GM19438 (cell line): ENCODE measurements around the gene MAPK6.
"Not testable (repeated sequence)": the region's sequence is repeated elsewhere in the genome, so short reads cannot be mapped to it uniquely, and the experiment has no call there.

Experiments
- ATAC-seq: cut with Tn5 transposase; IDR thresholded peaks from one replicate; pipeline ENCODE4 v1.9.1; 2021; ENCODE audit warnings: low read depth; ENCODE audit not compliant: unreplicated experiment

Gene MAPK6

DNA sequence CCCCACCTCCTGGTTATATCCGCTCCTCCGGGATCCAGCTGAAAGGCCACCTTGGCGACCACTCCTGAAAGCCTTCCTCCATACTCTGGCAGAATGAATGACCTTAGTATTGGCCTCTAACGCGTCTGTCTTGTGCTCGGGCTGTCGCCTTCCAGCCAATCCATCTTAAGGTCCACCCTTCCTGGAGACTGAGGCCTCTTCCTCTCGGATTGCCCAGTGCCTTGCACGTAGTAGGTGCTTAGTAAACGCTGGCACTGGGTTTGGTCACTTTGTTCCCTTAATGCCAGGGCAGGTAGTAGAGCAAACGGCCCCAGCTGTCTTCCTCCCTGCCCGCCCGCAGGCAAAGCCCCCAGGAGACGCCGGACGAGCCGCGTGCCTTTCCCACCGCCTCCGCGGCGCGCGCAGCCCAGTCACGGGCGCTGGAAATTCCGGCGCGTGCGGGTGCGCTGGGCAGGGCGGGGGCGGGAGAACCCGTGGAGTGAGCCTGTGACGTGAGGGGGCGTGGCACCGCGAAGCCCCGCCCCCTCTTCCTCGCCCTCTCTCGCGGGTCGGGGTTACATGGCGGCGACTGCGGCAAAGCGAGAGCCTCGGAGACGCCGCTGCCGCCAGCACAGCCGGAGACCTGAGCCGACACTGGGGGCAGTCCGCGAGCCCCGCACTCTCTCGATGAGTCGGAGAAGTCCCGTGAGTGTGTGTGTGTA, at the start of gene MAPK6:
Gene MAPK6 (plus strand): TSS at position 527 of the 701 bp plus-strand sequence. CDS start 27,242 bp downstream, outside the sequence.
- peak; percentile 74 for ATAC-seq

DNA sequence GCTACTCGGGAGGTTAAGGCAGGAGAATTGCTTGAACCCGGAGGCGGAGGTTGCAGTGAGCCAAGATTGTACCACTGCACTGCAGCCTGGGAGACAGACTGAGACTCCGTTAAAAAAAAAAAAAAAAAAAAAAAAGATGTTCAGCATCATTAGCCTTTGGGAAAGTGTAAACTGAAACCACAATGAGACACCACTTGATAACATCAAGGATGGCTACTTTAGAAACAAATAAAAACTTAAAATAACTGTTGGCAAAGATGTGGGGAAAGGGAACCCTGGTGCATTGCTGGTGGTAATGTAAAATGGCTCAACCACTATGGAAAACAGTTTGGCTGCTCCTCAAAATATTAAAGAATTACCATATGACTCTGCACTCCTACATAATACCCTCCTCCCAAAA, 49.3 kb upstream of the MAPK6 start:
- no peak for ATAC-seq

DNA sequence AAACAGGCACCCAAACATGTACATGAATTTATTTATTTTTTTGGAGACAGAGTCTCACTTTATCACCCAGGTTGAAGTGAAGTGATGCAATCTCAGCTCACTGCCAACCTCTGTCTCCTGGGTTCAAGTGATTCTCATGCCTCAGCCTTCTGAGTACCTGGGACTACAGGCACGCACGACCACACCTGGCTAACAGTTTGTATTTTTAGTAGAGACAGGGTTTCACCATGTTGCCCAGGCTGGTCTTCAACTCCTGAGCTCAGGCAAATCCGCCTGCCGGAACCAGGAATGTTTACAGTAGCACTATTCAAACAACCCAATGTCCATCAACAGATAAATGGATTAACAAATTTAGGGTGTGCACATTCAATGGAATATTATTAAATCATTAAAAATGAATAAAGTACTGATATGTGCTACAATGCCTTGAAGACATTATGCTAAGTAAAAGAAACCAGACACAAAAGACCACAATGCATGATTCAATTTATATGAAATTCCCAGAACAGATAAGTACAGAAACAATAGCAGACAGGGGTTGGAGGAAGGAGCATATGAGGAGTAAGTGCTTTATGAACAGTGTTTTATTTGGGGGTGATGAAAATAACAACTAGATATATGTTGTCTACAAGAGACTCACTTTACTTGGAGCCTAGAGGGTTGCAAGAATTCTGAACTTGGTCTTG, 48.7 kb upstream of the MAPK6 start:
- ATAC-seq = no peak

DNA sequence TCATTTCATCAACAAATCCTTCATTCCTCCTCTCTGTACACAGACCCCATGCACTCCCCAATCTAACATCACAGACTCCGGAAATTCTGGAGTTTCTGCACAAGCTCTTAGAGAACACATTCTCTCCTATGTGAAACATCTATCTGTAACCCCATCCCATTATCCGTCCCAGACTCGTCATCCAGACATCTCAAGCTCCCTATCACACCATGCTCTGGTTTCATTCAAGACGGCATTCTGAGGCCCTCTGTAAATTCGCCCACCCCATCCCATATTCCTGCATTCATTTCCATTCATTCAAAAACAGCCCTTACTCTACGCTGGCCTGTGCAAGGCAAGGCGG, 48.0 kb upstream of the MAPK6 start:
- peak; percentile 10 for ATAC-seq

DNA sequence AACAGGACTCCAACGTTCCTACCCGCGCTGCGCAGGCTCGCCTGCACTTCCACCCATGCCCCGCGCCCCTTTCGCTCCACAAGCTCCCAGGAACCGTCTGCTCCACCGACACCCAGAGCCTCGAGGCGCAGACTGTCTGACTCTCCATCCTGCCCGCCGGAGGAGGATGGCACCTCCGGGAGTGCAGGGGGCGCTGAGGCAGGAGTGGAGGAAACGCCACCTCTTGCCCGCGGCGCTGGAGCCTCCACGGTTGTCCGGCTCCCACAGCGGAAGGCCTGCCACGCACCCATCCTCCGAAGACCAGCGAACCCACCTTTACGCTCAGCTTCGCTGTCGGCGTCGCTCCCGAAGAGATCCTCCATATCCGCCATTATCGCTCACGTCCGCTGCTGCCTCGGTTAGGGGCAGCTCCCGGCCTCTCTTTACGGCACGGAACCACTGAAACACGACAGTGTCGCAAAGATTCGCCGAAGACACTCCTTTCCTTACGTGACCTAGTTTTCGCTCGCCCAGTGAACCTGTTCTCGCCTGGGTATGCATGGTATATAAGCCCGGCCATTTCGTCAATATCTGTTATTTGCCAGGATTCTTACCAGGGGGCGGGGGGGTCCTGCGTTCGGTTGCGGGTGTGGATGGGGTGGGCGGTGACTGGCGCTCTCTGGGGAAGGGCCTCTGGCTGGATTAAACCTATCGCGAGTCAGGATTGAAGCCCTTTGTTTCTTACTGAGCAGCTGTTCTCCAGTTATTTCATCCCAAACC, 47.5 kb upstream of the MAPK6 start, which contains the start of gene LEO1:
Gene LEO1 (minus strand): TSS at position 404 of the 759 bp plus-strand sequence. CDS start 33 bp downstream, at position 371.
- peak; percentile 87 for ATAC-seq

DNA sequence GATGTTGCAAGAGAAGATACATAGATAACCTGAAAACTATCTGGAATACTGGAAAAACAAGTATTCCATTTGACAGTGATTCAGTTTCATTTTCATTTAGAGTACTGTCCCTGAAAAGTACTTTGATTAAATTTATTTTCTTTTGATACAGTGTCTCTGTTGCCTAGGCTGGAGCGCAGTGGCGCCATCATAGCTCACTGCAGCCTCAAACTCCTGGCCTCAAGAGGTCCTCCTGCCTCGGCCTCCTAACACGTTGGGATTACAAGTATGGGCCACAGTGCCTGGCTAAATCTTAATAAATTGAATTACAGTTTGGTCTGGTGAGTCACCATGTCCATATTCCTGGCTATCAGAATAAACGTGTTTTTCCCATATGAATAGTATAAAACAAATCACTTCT, 45.8 kb upstream of the MAPK6 start:
- no peak for ATAC-seq

DNA sequence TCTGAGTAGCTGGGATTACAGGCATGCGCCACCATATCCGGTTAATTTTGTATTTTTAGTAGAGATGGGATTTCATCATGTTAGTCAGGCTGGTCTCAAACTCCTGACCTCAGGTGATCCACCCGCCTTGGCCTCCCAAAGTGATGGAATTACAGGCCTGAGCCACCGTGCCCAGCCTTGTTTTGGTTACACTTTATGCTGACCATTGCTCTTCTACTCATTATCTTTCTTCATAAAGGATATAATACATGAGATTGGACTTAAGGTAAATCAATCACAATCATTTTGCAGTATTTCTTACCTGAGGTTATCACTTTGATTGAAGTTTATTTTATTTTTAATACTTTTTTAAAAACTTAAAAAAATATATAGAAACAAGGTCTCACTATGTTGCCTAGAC, 45.2 kb upstream of the MAPK6 start:
- no peak for ATAC-seq

DNA sequence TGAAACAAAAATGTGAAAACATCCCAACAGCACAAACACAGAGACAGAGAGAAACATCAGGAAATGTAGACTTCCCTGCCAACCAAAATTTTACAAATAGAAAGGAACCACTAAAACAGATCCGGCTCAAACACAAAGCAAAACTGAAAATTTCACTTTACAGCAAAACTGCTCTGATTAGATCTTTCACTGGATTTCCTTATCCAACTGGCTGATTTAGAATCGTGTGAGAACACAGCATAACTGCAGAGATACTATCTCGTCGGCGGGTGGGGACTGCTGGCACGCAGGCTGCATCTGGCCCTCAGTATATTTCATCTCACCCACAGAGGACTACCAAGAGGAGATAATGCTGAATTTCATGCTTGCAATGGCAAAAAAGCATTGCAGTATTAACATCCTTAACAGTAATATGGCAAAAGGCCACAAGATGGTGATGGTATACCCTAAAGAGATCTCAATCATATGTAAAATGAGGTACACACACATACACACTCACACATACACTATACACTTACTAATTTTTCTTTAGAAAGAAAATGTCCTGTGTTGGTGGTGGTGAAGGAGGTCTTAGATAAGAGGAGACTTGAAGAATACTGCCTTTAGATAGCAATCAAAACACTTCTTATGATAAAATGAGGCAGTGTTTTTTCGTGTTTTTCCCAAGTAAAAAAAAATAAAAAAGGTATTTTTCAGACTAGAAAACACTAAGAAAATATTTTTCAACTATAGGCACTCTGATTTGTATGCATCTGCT, 36.8 kb upstream of the MAPK6 start:
- ATAC-seq = peak; percentile 96

DNA sequence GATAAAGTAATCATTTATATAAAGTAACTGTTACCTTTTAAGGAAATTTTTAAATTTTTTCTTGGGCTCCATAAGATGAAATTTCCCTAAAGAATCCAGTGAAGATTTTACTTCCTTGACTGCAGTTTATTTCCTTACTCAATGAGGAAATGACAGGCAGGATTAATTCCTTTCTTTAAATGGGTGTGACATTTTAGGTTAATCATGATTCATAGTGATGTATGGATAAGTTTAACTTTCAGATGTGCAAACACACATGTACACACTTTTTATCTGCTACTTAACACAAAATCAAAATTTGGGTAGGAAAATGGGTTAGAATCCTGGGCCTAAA, 36.3 kb upstream of the MAPK6 start:
- no peak for ATAC-seq

DNA sequence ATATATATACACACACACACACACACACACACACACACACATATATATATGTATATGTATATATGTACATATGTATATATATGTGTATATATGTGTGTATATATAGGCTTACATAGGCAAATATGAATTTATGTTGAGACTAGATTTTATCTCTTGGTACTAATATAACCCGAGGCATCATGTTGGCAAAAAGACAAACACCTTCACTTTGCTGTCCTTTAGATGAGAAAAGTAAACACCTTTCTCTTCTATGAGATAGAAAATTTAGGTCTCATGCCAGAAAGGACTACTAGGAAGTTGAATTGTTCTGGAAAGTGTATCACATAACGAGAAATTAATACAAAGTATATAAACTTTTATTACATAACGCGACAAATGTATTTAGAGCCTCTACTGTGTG, 27.9 kb upstream of the MAPK6 start:
- ATAC-seq = no peak

DNA sequence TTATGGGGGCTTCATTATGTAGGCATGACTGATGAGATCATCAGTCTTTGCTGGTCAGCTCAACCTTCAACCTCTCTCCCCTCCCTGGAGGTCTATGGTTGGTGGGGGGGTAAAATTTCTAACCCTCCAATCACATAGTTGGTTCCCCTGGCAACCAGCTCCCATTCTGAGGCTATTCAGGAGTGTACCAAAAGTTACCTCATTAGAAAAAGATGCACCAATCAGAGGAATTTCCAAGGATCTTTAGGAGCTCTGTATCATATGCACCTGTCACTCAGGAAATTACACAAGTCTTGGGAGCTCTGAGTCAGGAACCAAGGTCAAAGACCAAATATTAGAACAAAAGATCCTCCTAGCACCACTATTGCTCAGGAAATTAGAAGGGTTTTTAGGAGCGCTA, 26.1 kb upstream of the MAPK6 start:
- ATAC-seq = no peak

DNA sequence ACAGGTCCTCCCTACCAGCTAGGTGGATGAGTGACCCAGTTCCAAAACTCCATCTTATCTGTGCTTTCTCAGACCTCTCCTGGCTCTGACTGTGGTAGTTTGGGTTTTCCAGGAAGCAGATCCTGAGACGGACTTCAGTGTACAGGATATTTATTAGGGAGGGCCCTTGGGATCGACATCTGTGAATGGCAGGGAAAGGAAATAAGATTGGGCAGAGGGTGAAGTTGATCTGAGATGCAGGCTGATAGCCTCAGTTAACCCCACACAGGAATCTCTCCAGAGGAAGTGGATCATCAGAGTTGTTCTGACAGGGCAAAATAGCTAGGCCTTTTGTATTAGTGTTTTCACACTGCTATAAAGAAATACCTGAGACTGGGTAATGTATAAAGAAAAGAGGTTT, 16.7 kb upstream of the MAPK6 start:
- ATAC-seq = no peak

DNA sequence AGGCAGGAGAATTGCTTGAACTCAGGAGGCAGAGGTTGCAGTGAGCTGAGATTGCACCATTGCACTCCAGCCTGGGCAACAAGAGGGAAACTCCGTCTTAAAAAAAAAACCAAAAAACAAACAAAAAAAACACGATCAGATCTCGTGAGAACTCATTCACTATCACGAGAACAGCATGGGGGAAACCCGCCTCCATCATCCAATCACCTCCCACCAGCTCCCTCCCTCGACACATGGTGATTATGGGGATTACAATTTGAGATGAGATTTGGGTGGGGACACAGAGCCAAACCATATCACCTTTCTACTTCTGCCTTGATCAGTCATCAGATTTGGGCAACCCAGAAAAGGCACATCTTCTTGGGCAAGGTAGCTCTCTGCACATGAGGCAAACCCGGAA, 15.9 kb upstream of the MAPK6 start:
- ATAC-seq = not testable (repeated sequence)

DNA sequence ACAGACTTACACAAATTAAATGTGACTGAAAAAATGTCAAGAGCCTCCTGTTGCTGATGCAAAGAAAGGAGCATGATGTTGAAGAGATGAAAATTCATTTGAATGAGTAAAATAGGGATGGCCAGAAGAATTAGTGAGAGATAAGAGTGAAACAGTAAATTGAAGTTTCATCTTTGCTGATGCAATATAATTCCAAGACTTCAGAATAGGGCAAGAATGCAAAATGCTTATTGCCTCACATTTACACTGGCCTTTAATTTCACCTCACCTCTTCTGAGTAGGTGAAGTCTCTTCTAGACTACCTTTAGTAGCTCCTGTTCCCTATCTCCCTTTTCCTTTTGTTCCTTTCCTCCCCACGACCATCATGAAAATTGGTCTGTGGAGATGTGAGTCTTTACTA, 15.3 kb upstream of the MAPK6 start:
- ATAC-seq = no peak

DNA sequence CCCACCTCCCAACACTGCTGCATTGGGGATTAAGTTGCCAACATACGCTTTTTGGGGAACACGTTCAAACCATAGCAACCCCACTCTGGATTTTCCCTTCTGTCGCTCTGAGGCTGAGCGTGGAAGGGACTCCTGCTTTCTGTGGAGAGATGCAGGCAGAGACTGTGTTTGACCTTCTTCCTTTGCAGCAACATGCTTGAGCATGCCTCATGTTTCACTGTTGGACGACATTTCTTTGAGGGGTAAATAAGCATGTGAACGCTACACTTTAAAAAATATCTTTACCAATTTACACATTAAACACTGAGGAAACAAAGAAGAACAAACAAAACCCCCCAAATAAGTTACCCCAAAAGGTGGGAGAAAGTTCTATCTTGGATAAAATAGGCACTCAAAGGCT, 14.2 kb upstream of the MAPK6 start:
- no peak for ATAC-seq

DNA sequence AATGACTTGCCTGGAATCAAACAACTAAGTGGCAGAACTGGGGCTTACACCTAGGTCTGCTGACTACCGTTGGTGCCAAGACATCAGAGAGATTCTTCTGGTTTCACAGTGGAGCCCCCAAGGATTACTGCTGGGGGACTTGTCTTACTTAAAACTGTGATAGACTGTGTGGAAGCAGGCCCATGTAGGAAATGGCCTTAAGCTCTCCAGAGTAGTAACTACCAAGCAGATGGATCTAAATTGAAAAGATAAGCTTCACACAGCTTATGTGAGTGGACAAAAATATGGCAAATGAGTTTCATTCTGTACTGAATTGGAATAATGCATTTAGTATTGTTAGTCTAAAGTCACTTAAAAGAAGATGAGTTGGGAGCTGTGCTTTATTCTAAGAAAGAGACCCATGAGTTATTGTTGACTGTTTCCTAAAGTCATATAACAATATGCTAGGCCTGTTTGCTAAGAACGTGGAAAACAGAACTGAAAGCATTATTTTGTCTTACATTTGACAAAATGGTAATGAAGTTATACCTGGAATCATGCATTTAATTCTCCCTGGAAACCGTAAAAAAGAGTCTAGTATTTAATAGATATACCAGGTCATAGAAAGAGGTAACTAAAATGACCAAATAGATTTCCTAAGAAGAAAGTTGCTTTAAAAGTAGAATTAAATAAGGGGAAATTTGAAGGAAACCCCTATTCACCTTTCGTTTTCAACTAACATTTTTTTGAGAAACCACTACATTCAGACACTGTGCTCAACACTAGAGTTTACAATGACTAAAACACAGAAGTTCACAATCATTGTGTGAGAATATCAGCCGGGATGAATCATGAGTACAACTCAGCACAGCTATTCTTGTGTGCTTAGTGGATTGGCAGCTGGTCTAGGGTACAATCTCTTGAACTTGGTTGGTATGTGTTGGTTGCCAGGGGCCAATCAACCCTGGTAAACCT, 13.0 kb upstream of the MAPK6 start:
- ATAC-seq = peak; percentile 42

DNA sequence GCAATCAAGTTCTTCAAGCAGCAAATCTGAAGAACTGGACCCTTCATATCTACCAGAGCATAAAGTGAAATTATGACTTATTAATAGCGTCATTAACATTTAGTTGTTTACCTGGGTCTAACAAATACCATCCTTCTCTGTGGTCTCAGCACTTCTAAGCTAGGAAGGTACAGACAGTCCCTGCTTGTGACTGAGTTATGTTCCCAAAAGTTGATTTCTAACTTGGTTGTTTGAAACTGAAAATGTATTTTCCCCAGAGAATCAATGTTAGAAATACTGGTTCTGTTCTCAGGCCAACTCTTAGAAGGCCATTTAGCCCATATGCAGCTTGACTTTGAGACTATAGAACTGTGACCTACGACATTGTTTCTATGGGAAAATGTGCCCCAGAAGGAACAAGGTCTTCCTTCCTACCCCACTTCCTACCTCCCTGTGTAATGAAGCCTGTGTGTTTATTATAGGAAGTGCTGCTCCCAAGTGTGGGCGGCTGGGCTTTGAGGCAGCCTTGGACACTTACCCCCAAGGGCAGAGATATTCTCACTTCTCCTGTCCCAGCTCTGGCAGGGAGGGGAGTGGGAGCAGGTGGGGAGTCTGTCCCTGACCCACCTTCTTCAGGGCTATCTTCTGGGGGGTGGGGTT, 12.2 kb upstream of the MAPK6 start:
- peak; percentile 38 for ATAC-seq

DNA sequence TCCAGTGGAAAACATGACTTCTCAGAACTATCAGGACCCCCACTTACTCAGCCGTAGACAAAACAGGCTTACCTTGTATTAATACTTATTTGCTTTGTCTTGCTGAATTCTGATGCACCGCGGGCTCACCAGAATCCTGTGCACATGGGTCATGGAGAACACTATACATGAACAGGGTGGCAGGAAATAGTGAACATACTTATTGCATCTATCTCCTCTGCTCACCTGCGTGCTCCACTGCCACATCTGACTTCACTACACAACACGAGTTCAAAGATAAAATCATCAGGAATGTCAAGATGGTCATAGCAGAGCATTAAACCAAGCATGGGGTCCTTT, 10.7 kb upstream of the MAPK6 start:
- ATAC-seq = no peak

DNA sequence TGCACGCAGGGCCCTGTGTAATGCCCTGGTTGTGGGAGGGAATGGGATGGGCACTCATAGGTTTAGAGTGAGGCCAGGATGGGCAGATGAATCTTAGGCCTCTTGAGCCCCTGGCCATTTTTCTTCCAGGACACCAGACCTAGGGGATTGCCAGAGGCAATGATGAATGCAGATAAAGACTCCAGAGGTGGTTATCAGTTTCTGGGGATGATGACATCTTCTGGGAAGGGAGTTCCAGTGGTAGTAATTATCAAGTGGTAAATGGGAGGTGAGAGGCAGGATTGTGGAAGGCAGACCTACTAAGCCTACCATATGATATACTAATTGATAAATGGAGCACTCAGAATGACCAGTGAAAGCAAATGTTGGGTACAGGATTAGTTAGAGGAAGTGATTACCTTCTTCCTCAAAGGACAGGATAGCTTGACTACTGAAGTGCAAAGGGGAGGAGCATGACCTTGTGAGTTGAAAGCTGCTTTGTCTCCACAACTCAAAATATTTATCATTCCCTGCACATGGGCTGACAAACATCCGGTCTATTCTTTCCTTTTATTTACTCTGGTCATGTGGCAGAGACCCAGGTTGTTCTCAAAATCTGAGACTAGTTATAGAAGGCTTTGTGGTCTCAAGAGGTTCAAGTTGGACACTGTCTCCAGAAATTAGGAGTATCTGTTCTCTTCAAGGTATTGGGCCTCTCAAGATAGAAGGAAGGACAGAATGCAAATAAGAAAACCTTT, 10.2 kb upstream of the MAPK6 start:
- no peak for ATAC-seq
